K562 (cell line): Measurements from ENCODE around the gene TIMM8A. TPM values are rescaled to one million over a fixed set of nuclear protein-coding genes. Genes with fewer than 3 reads are reported as not detected.

Source experiments
- ADNP ChIP-seq: fragments of 200-800 bp; sonication (Bioruptor generic); IDR thresholded peaks from 2 replicates; pipeline ENCODE4 v1.6.1; 2016; ENCODE audit warnings: missing genetic modification characterization, missing compliant biosample characterization
- CBX8 ChIP-seq: fragments of 200-600 bp; sonication (generic); IDR thresholded peaks from 2 replicates; pipeline ENCODE4 v1.6.1; 2012; ENCODE audit warnings: borderline replicate concordance, mixed run types, low read depth, mild to moderate bottlenecking, moderate library complexity, mixed read lengths, low read length, control low read depth, inconsistent platforms; ENCODE audit not compliant: poor library complexity, severe bottlenecking; ENCODE audit errors: extremely low read depth
- DPF2 ChIP-seq: fragments of 450-650 bp; IDR thresholded peaks from 2 replicates; pipeline ENCODE4 v1.6.1; 2016
- FOXM1 ChIP-seq, 2 experiments: fragments of 450-650 bp in 1 of 2; sonication (generic) in 1 of 2; formaldehyde crosslinking in 1 of 2; IDR thresholded peaks; 2 replicates each; pipeline versions ENCODE4 v1.6.1 to v1.9.0; 2017 to 2022; ENCODE audit warnings: low read depth in 2 of 2, mild to moderate bottlenecking in 2 of 2, missing genetic modification reagents in 1 of 2, moderate library complexity in 1 of 2
- HBP1 ChIP-seq: fragments of 450-650 bp; formaldehyde crosslinking; IDR thresholded peaks from 2 replicates; pipeline ENCODE4 v1.4.0; 2022; ENCODE audit warnings: missing genetic modification characterization
- REST ChIP-seq, 2 experiments: fragments of 450-650 bp; formaldehyde crosslinking in 1 of 2; IDR thresholded peaks; 2 replicates each; pipeline versions ENCODE4 v1.4.0 to v1.6.1; 2014 to 2020; ENCODE audit warnings: mild to moderate bottlenecking in 2 of 2, borderline replicate concordance in 1 of 2, low read depth in 1 of 2
- RFX5 ChIP-seq: IDR thresholded peaks from 2 replicates; pipeline ENCODE4 v1.6.1; 2011; ENCODE audit warnings: low read depth, mild to moderate bottlenecking, improper control_type of control experiment, low read length
- SIN3A ChIP-seq, 2 experiments: fragments of 150-350 bp in 1 of 2; IDR thresholded peaks; 2 replicates each; pipeline ENCODE4 v1.6.1; 2011 to 2016; ENCODE audit warnings: borderline replicate concordance in 2 of 2, low read depth in 2 of 2, low read length in 2 of 2, mild to moderate bottlenecking in 2 of 2, moderate library complexity in 2 of 2; ENCODE audit not compliant: control insufficient read depth in 1 of 2
- SRSF1 ChIP-seq: fragments of 200-400 bp; formaldehyde crosslinking; IDR thresholded peaks from 2 replicates; pipeline ENCODE4 v1.6.1; 2017; ENCODE audit warnings: mild to moderate bottlenecking, low read depth, low read length, moderate library complexity
- TAF1 ChIP-seq: IDR thresholded peaks from 2 replicates; pipeline ENCODE4 v1.6.1; 2011; ENCODE audit warnings: mild to moderate bottlenecking, low read length, moderate library complexity; ENCODE audit not compliant: insufficient read depth, control insufficient read depth, severe bottlenecking; ENCODE audit errors: extremely low read depth
- TEAD1 ChIP-seq, 2 experiments: fragments of 450-650 bp in 1 of 2; sonication (generic) in 1 of 2; formaldehyde crosslinking; IDR thresholded peaks; 2 replicates each; pipeline versions ENCODE4 v1.4.0 to v1.8.0; 2020 to 2022; ENCODE audit warnings: mild to moderate bottlenecking in 2 of 2, missing genetic modification reagents in 1 of 2
- polyA plus RNA-seq, 8 experiments: library from polyadenylated mRNA; depleted of rRNA in 4 of 8; stranded (reverse) in 5 of 8; unstranded in 3 of 8; fragments of >200 nt; fragmentation: Nextera tagmentation in 2 of 8; fragmentation: Illumina TruSeq in 1 of 8; extraction: Ambion mirVana in 2 of 8; extraction: Trizol in 1 of 8; gene quantifications; 2 replicates each; pipeline versions ENCODE4 v1.2.1 to v1.2.3, GENCODE V29; 2011 to 2014; ENCODE audit warnings: inconsistent platforms in 1 of 8, missing spikeins in 1 of 8
- total RNA-seq, 7 experiments: library from RNA; depleted of rRNA in 6 of 7; stranded (reverse); fragments of >200 nt in 6 of 7; fragmentation: Illumina TruSeq in 2 of 7; extraction: Trizol in 2 of 7; gene quantifications; 2 replicates each; pipeline versions ENCODE4 v1.2.1 to v1.2.3, GENCODE V29; 2011 to 2021; ENCODE audit warnings: low replicate concordance in 1 of 7
- TF ChIP-seq, protein P1 (sequence below): fragments of 250-450 bp; sonication (Bioruptor Pico); IDR thresholded peaks from 2 replicates; pipeline ENCODE4 v1.8.0; 2021; ENCODE audit warnings: borderline replicate concordance, mild to moderate bottlenecking, moderate library complexity; ENCODE audit not compliant: poor library complexity, severe bottlenecking

Gene TIMM8A
- total and polyA plus RNA-seq, 9 of the 15 experiments (the other 6 are each of a cell fraction or from before 2014, with no cell fraction given) = 10.9 to 132 (median 41.1) TPM

- TF ChIP-seq TEAD1 (CRISPR knock-in tag; IDR thresholded peaks at IDR 0.05) = no peak
- no peak for TF ChIP-seq SRSF1
- 0 out of 4 replicates have a peak, but pooled peaks of 1 of the 2 experiments have one; percentile 53 for TF ChIP-seq SIN3A (IDR thresholded peaks at IDR 0.05; ENCODE audit: borderline replicate concordance in 2 of 2, control insufficient read depth in 1 of 2, low read depth in 2 of 2, low read length in 2 of 2)
- TF ChIP-seq DPF2 = 0 out of 2 replicates have a peak, but pooled peaks have one; percentile 10
- TF ChIP-seq CBX8 = no peak
- TF ChIP-seq HBP1 = no peak
- TF ChIP-seq TAF1 = peak; percentile 93
- no peak for TF ChIP-seq REST (IDR thresholded peaks at IDR 0.05; ENCODE audit: borderline replicate concordance)
- TF ChIP-seq REST (CRISPR knock-in tag; IDR thresholded peaks at IDR 0.05; ENCODE audit: low read depth) = no peak
- no peak for TF ChIP-seq ADNP
- TF ChIP-seq FOXM1 (IDR thresholded peaks at IDR 0.05; ENCODE audit: low read depth) = no peak
- TF ChIP-seq FOXM1 (CRISPR knock-in tag; IDR thresholded peaks at IDR 0.05; ENCODE audit: low read depth) = no peak
- 0 out of 2 replicates have a peak, but pooled peaks have one; percentile 6 for TF ChIP-seq RFX5
- TF ChIP-seq, protein P1, sequence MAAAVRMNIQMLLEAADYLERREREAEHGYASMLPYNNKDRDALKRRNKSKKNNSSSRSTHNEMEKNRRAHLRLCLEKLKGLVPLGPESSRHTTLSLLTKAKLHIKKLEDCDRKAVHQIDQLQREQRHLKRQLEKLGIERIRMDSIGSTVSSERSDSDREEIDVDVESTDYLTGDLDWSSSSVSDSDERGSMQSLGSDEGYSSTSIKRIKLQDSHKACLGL = peak; percentile 31
These were observed 42.4 kb upstream of the TIMM8A start, which contains the start of gene RPL36A (continued) for GRCh38 chrX:101390664-101391525.
